Brain microvascular endothelial cell (primary cell): Measurements from ENCODE around the gene STT3A.

Experiments used
- DNase-seq: peaks from one replicate; pipeline ENCODE4 v3.0.0-alpha.2; 2020
- H3K27ac ChIP-seq: fragments of 250-450 bp; sonication (Bioruptor Pico); 2 replicates; pipeline ENCODE4 v1.5.1; 2020; ENCODE audit warnings: mild to moderate bottlenecking, moderate library complexity
- H3K27me3 ChIP-seq: fragments of 250-450 bp; sonication (Bioruptor Pico); replicated peaks from 2 replicates; pipeline ENCODE4 v1.5.1; 2020; ENCODE audit warnings: mild to moderate bottlenecking
- H3K36me3 ChIP-seq: fragments of 250-450 bp; sonication (Bioruptor Pico); replicated peaks from 2 replicates; pipeline ENCODE4 v1.5.1; 2020; ENCODE audit warnings: mild to moderate bottlenecking
- H3K4me3 ChIP-seq: 2 replicates; pipeline ENCODE4 v1.5.1; 2011; ENCODE audit warnings: low read depth, mild to moderate bottlenecking, control low read depth, low read length, moderate library complexity
- CTCF ChIP-seq: IDR thresholded peaks from 2 replicates; pipeline ENCODE4 v1.5.1; 2011; ENCODE audit warnings: low read depth, mild to moderate bottlenecking, moderate library complexity, low read length, control low read depth, inconsistent platforms; ENCODE audit errors: missing control alignments
- in situ Hi-C: cut with HindIII; loops from 2 replicates; pipeline ENCODE4 v1.10.0; 2017; ENCODE audit warnings: low sequenced_read_pairs, low pct_ligation_motif_present

STT3A gene

DNA sequence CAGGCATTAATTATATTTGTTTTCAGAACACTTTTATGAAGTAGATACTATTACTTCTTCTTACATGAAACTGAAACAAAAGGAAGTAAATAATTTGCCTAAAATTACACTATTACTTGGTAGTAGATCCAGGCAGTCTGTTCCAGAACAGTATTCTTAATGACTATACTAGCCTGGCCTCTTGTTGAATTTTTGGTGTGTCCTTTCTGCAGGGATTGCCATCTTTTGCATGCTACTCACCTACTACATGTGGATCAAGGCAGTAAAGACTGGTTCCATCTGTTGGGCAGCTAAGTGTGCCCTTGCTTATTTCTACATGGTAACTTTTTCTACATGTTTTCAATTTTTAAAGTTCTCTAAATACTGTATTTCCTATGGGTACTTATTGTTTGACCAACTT is 12.8 kb downstream of the STT3A start:
- in situ Hi-C loops, result no loop called here
- Histone ChIP-seq H3K36me3 (peaks cover 66% of the 10 kb centered on the region), H3K27me3 (no peaks in the 10 kb centered on the region), H3K4me3 (no peak overlapping the region), H3K27ac (no peak overlapping the region)
- no peak for DNase-seq
- no peak for TF ChIP-seq CTCF

- H3K27ac ChIP-seq, result no peak overlapping the region
- no peak overlapping the region for H3K4me3 ChIP-seq
- DNase-seq, result no peak
- TF ChIP-seq CTCF, result no peak
- in situ Hi-C loops, result no loop called here
- H3K36me3 ChIP-seq, result peaks cover 74% of the 10 kb centered on the region
- no peaks in the 10 kb centered on the region for H3K27me3 ChIP-seq
These were observed 16.9 kb downstream of the STT3A start for GRCh38 chr11:125609545-125609944.

DNA sequence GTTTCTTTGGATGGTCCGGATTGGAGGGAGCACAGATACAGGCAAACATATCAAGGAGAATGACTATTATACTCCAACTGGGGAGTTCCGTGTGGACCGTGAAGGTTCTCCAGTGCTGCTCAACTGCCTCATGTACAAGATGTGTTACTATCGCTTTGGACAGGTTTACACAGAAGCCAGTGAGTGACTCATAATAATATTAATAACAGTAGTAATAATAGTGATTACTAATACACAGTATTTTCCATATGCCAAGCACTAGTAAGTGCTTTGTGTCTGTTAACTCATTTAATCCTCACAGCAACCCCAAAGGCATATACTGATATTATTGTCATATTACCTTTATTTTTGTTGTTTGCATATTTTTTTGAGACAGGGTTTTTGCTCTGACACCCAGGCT is 25.7 kb downstream of the STT3A start:
- no peaks in the 10 kb centered on the region for H3K27me3 ChIP-seq
- no peak overlapping the region for H3K4me3 ChIP-seq
- in situ Hi-C loops, result no loop called here
- peaks cover 61% of the 10 kb centered on the region for H3K36me3 ChIP-seq
- H3K27ac ChIP-seq, result no peak overlapping the region
- TF ChIP-seq CTCF, result no peak
- DNase-seq, result no peak

DNA sequence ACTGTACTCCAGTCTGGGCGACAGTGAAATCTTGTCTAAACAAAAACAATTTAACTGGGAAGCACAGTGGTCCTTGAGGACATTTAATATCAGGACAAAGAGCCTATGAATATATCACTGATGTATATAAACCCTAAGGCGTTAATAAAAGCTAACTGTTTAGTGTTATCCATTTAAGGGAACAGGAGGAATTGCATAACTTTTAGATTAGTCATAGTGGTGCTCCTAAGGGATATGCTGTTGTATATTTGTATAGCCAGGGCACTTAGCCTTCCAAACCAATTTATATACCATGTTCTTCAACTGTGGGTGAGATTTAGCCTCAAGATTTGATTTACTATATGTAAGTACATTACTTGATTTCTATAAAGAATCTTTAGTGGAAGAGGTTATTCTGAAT is 29.3 kb downstream of the STT3A start:
- in situ Hi-C loops, result no loop called here
- no peak overlapping the region for H3K27ac ChIP-seq
- H3K36me3 ChIP-seq, result peaks cover 40% of the 10 kb centered on the region
- H3K4me3 ChIP-seq, result no peak overlapping the region
- no peak for DNase-seq
- no peak for TF ChIP-seq CTCF
- no peaks in the 10 kb centered on the region for H3K27me3 ChIP-seq

- DNase-seq, result no peak
- Histone ChIP-seq H3K27ac (no peak overlapping the region), H3K27me3 (no peaks in the 10 kb centered on the region), H3K4me3 (no peak overlapping the region), H3K36me3 (peaks cover 29% of the 10 kb centered on the region)
- in situ Hi-C loops, result no loop called here
- no peak for TF ChIP-seq CTCF
These were observed 30.4 kb downstream of the STT3A start for GRCh38 chr11:125623064-125623463.

GRCh38 chr11:125624756-125625213 is 32.1 kb downstream of the STT3A start, which contains the start of gene CHEK1:
Gene CHEK1 (plus strand): TSS chr11:125625163. CDS start chr11:125626769, 1,606 bp downstream.
- Histone ChIP-seq H3K36me3 (peaks cover 14% of the 10 kb centered on the region), H3K4me3 (peak within 1 kb of the TSS; percentile 77), H3K27ac (peak within 1 kb of the TSS; percentile 88), H3K27me3 (no peaks in the 10 kb centered on the region)
- in situ Hi-C loops, result no loop called here
- no peak for DNase-seq
- TF ChIP-seq CTCF, result no peak
